Left ventricle myocardium inferior (tissue), 1 donor: ENCODE data around the gene NFIB. TPM values are rescaled to one million over a fixed set of nuclear protein-coding genes. Genes with fewer than 3 reads are reported as not detected.

Experiments
- DNase-seq: peaks from one replicate; pipeline ENCODE4 v3.0.0-alpha.2; 2020
- H3K27ac ChIP-seq: fragments of 200-600 bp; replicated peaks from 2 replicates; pipeline ENCODE4 v1.8.0; 2021
- H3K27me3 ChIP-seq: fragments of 200-600 bp; 2 replicates; pipeline ENCODE4 v1.8.0; 2021; ENCODE audit warnings: low read depth
- H3K36me3 ChIP-seq: fragments of 200-600 bp; 2 replicates; pipeline ENCODE4 v1.8.0; 2021
- H3K4me1 ChIP-seq: fragments of 200-600 bp; 2 replicates; pipeline ENCODE4 v1.8.0; 2021
- H3K4me3 ChIP-seq: fragments of 200-600 bp; 2 replicates; pipeline ENCODE4 v1.8.0; 2021; ENCODE audit warnings: mild to moderate bottlenecking, moderate library complexity
- H3K9me3 ChIP-seq: fragments of 200-600 bp; replicated peaks from 2 replicates; pipeline ENCODE4 v1.8.0; 2021
- intact Hi-C: fragments of 100-400 bp; cut with micrococcal nuclease; formaldehyde crosslinking; loops from one replicate; pipeline ENCODE4 v1.11.0; 2022
- total RNA-seq: library from RNA; stranded (reverse); fragmentation: NEBNext Ultra II Directional; extraction: Animal tissue kit (Norgen Biotek cat#: 25700); gene quantifications from one replicate; pipeline ENCODE4 v1.2.1, GENCODE V29; 2021
- TF ChIP-seq, protein P1 (sequence below): fragments of 200-600 bp; IDR thresholded peaks from 2 replicates; pipeline ENCODE4 v1.8.0; 2021; ENCODE audit warnings: antibody characterized with exemption, mild to moderate bottlenecking, borderline replicate concordance
- donor health status: DM: no; HTN: yes; CAD: no; lungs with severe emphysema.

The NFIB gene
- total RNA-seq, 1 donor from 2014 or later, result 110 TPM

DNA sequence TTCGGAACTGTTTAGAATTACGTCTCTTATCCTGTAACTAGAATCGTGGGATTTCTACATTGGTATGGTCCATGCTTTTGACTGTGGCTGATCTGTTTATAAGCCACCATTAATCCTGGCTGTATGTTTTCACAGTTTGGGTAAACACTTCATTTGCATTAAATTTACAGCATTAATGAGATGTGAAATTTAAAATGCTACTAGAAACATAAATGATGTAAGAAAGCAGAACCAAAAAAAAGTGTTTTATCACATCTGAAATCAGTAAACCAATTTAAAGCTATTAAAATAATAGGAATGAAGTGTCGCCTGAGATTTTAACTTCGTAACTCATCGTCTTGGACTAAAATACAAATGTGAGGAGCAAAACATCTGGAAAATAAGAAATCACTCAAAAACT is 201.7 kb downstream of the NFIB start:
- Histone ChIP-seq H3K9me3 (no peaks in the 10 kb centered on the region), H3K4me1 (peaks cover 34% of the 10 kb centered on the region), H3K27ac (peak overlapping the region; percentile 10), H3K4me3 (no peak overlapping the region), H3K36me3 (peaks cover 62% of the 10 kb centered on the region), H3K27me3 (no peaks in the 10 kb centered on the region)
- intact Hi-C loops, result no loop called here
- no peak for DNase-seq
- TF ChIP-seq, protein P1, sequence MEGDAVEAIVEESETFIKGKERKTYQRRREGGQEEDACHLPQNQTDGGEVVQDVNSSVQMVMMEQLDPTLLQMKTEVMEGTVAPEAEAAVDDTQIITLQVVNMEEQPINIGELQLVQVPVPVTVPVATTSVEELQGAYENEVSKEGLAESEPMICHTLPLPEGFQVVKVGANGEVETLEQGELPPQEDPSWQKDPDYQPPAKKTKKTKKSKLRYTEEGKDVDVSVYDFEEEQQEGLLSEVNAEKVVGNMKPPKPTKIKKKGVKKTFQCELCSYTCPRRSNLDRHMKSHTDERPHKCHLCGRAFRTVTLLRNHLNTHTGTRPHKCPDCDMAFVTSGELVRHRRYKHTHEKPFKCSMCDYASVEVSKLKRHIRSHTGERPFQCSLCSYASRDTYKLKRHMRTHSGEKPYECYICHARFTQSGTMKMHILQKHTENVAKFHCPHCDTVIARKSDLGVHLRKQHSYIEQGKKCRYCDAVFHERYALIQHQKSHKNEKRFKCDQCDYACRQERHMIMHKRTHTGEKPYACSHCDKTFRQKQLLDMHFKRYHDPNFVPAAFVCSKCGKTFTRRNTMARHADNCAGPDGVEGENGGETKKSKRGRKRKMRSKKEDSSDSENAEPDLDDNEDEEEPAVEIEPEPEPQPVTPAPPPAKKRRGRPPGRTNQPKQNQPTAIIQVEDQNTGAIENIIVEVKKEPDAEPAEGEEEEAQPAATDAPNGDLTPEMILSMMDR, result no peak

DNA sequence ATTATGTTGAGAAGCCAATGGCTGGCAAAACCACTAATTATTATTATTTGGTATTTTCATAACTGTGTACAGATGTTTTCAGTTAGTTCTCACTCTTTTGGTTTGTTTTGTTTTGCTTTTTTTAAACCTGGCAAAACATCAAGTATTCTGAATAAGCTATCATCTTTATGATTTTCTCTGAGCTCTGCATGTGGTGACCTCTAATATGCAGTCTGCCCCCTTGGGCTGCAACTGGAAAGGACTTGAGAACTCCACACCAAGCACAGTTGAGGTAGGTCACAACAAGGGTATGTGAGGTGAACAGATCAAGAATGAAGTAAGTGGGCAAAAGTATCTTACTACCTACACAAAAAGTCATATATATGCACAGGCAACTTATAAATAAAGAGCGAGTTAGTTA is 202.2 kb downstream of the NFIB start:
- H3K36me3 ChIP-seq, result peaks cover 59% of the 10 kb centered on the region
- no peaks in the 10 kb centered on the region for H3K27me3 ChIP-seq
- H3K4me1 ChIP-seq, result peaks cover 34% of the 10 kb centered on the region
- intact Hi-C loops, result no loop called here
- no peak overlapping the region for H3K4me3 ChIP-seq
- no peak for DNase-seq
- TF ChIP-seq, protein P1, result no peak
- no peaks in the 10 kb centered on the region for H3K9me3 ChIP-seq
- peak overlapping the region; percentile 10 for H3K27ac ChIP-seq

DNA sequence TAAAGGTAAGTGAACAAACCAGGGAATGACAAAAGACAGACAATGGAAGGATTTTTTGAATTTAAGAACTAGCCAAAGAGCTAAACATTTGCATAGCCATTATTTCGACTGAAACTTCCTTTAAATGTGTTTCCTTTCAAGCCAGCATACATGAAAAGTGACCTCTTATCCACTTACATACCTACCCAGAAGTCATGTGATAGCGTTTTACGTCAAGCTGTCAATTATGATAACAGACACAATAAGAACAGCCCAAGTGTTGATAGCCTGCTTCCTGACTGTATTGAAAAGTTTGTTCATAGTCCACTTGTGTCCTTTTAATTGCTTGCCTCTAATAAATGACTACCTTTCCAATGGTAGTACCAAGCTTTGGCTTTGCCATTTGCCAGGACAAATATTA is 206.0 kb downstream of the NFIB start:
- TF ChIP-seq, protein P1, result no peak
- intact Hi-C loops, result no loop called here
- no peaks in the 10 kb centered on the region for H3K9me3 ChIP-seq
- no peaks in the 10 kb centered on the region for H3K27me3 ChIP-seq
- H3K4me1 ChIP-seq, result peaks cover 45% of the 10 kb centered on the region
- peak overlapping the region; percentile 68 for H3K27ac ChIP-seq
- no peak overlapping the region for H3K4me3 ChIP-seq
- peaks cover 28% of the 10 kb centered on the region for H3K36me3 ChIP-seq
- DNase-seq, result no peak

DNA sequence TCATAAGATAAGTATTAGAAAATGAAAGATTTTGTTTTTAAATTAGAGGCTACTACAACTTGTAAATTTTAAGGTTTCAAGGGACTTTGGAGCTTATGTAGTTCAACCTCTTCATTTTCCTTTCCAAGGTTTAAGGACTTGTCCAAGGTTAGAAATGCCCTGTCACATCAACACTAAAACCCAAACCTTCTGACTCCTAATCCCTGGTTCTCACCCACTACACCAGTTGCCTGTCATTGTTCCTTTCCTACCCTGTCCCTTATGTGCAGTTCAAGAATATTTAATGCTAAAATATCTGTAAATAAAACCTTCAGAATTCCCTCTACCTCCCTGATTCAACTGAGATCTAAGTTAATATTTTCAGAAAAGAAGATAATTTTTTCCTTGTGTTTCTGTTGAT is 206.4 kb downstream of the NFIB start:
- Histone ChIP-seq H3K9me3 (no peaks in the 10 kb centered on the region), H3K27ac (peak overlapping the region; percentile 68), H3K36me3 (peaks cover 23% of the 10 kb centered on the region), H3K4me1 (peaks cover 50% of the 10 kb centered on the region), H3K27me3 (no peaks in the 10 kb centered on the region), H3K4me3 (no peak overlapping the region)
- intact Hi-C loops, result no loop called here
- TF ChIP-seq, protein P1, result no peak
- DNase-seq, result no peak

DNA sequence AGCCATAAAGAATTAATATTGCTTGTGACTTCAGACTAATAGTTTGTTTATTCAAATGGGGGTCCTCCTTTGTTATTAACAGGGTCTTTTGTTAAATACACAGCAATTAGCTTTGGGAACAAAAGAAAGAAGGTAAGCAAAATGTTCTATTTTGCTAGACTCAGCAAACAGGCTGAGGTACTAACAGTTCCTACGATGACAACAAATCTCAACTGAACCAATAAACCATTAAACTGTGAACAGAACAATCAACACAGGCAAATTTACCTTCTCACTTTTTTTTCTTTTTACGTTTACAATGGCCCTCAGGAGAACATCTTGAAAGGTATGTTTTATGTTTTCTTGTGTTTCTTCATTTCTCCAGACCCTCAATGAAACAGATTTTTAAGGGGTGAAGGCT is 207.2 kb downstream of the NFIB start:
- H3K27ac ChIP-seq, result peak overlapping the region; percentile 68
- peaks cover 15% of the 10 kb centered on the region for H3K36me3 ChIP-seq
- peaks cover 53% of the 10 kb centered on the region for H3K4me1 ChIP-seq
- no peak for DNase-seq
- H3K4me3 ChIP-seq, result no peak overlapping the region
- H3K27me3 ChIP-seq, result no peaks in the 10 kb centered on the region
- intact Hi-C loops, result no loop called here
- TF ChIP-seq, protein P1, result no peak
- H3K9me3 ChIP-seq, result no peaks in the 10 kb centered on the region

DNA sequence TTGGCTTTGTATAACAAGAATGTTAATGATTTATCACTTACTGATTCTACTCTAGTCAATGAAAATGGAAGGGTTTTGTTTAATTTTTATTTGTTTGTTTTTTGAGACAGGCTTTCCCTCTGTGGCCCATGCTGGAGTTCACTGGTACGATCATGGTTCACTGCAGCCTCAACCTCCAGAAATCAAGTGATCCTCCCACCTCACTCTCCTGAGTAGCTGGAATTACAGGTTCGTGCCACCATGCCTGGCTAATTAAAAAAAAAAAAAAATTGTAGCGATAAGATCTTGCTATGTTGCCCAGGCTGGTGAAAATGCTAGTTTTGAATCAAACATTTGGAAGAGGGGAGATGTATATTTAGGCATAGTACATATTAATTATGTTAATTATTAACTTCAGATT is 209.4 kb downstream of the NFIB start:
- Histone ChIP-seq H3K36me3 (peaks cover 6% of the 10 kb centered on the region), H3K4me1 (peaks cover 56% of the 10 kb centered on the region), H3K4me3 (no peak overlapping the region), H3K9me3 (no peaks in the 10 kb centered on the region), H3K27ac (no peak overlapping the region), H3K27me3 (no peaks in the 10 kb centered on the region)
- no peak for DNase-seq
- TF ChIP-seq, protein P1, result no peak
- intact Hi-C loops, result no loop called here
